ENCODE measurements around the gene LGR4.

DNA sequence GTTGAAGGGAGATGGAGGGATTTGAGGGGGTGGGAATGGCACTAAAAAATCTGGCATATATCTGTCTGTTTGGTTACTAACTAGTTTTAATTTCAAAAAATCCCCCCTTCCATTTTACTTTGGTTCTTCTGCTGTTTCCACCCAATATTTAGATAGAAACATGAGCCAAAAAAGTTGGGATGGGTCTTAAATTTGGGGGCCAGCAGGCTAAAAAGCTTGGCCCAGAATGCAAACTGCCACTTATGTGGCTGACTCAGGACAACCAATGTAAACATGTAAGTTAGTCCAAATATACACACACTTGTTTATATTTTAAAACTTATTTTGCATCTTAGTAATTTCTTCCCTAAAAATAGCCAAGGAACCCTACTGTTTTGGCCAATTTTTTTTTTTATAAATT, 35.7 kb downstream of the LGR4 start:
- TF ChIP-seq EZH2 (IDR thresholded peaks at IDR 0.05; ENCODE audit: low read depth), result no peak
- TF ChIP-seq, protein P1, sequence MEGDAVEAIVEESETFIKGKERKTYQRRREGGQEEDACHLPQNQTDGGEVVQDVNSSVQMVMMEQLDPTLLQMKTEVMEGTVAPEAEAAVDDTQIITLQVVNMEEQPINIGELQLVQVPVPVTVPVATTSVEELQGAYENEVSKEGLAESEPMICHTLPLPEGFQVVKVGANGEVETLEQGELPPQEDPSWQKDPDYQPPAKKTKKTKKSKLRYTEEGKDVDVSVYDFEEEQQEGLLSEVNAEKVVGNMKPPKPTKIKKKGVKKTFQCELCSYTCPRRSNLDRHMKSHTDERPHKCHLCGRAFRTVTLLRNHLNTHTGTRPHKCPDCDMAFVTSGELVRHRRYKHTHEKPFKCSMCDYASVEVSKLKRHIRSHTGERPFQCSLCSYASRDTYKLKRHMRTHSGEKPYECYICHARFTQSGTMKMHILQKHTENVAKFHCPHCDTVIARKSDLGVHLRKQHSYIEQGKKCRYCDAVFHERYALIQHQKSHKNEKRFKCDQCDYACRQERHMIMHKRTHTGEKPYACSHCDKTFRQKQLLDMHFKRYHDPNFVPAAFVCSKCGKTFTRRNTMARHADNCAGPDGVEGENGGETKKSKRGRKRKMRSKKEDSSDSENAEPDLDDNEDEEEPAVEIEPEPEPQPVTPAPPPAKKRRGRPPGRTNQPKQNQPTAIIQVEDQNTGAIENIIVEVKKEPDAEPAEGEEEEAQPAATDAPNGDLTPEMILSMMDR (conservative IDR thresholded peaks at IDR 0.05), result no peak

All from PC-9 (cell line).